B cell (primary cell): ENCODE measurements around the gene CDK2. TPM values are rescaled to one million over a fixed set of nuclear protein-coding genes. Genes with fewer than 3 reads are reported as not detected.

ENCODE experiments used
- ATAC-seq: fragments of 200-7000 bp; cut with Tn5 transposase; one replicate; pipeline ENCODE4 v1.10.0; 2021; ENCODE audit warnings: low read depth, mild to moderate bottlenecking, moderate number of reproducible peaks, moderate library complexity
- CTCF ChIA-PET: fragments of 350-600 bp; sonication (Branson Sonifier 250); formaldehyde crosslinking; loops from one replicate; lab custom pipeline; 2021; ENCODE audit warnings: antibody characterized with exemption, inconsistent platforms; lab: Charles Lee
- POLR2A ChIA-PET: fragments of 350-600 bp; sonication (Branson Sonifier 250); formaldehyde crosslinking; loops from one replicate; lab custom pipeline; 2021; ENCODE audit warnings: antibody characterized with exemption; lab: Charles Lee
- DNase-seq: peaks from one replicate; pipeline ENCODE4 v3.0.0; 2013
- H2AFZ ChIP-seq: 2 replicates; pipeline ENCODE4 v1.6.1; 2012; ENCODE audit warnings: mild to moderate bottlenecking, low read depth, low read length; ENCODE audit not compliant: insufficient read depth, poor library complexity, severe bottlenecking
- H3K27ac ChIP-seq, 2 donors: 1 replicate in 1 of 2; 2 replicates in 1 of 2; pipeline ENCODE4 v1.5.1; 2012 to 2013; ENCODE audit warnings: low read length in 2 of 2, mild to moderate bottlenecking in 2 of 2, moderate library complexity in 1 of 2
- H3K27me3 ChIP-seq, 4 experiments: fragments of 200-600 bp in 1 of 4; sonication (generic) in 1 of 4; replicated peaks in 1 of 4; 1 replicate in 2 of 4; 2 replicates in 2 of 4; pipeline versions ENCODE4 v1.6.1 to v1.7.0; 2013 to 2016; ENCODE audit warnings: low read length in 3 of 4, mild to moderate bottlenecking in 2 of 4, mixed read lengths in 1 of 4, moderate library complexity in 1 of 4; ENCODE audit not compliant: insufficient read depth in 4 of 4, control insufficient read depth in 3 of 4; ENCODE audit errors: control extremely low read depth in 1 of 4
- H3K36me3 ChIP-seq, 2 experiments: replicated peaks in 1 of 2; 1 replicate in 1 of 2; 2 replicates in 1 of 2; pipeline versions ENCODE4 v1.6.1 to v1.7.1; 2013; ENCODE audit warnings: low read length in 1 of 2; ENCODE audit not compliant: insufficient read depth in 2 of 2, control insufficient read depth in 1 of 2; ENCODE audit errors: control extremely low read depth in 1 of 2, extremely low read depth in 1 of 2
- H3K4me1 ChIP-seq, 2 donors: fragments of 200-600 bp in 1 of 2; sonication (generic) in 1 of 2; 1 replicate in 1 of 2; 2 replicates in 1 of 2; pipeline versions ENCODE4 v1.5.1 to v1.6.1; 2013 to 2017; ENCODE audit warnings: low read length in 2 of 2; ENCODE audit not compliant: control insufficient read depth in 2 of 2, insufficient read depth in 2 of 2
- H3K4me2 ChIP-seq: replicated peaks from 2 replicates; pipeline ENCODE3; 2012; ENCODE audit warnings: mild to moderate bottlenecking, low read depth, low read length; ENCODE audit not compliant: poor library complexity, severe bottlenecking
- H3K4me3 ChIP-seq, 5 experiments: fragments of 200-600 bp in 1 of 5; sonication (generic) in 1 of 5; 1 replicate in 3 of 5; 2 replicates in 2 of 5; pipeline versions ENCODE4 v1.5.1 to v1.7.0; 2011 to 2016; ENCODE audit warnings: low read length in 4 of 5, mild to moderate bottlenecking in 4 of 5, low read depth in 2 of 5, control low read depth in 1 of 5, moderate library complexity in 1 of 5; ENCODE audit not compliant: insufficient read depth in 1 of 5; ENCODE audit errors: control extremely low read depth in 1 of 5, extremely low read depth in 1 of 5
- H3K79me2 ChIP-seq: fragments of 200-600 bp; sonication (generic); one replicate; pipeline ENCODE4 v1.6.0; 2016; ENCODE audit warnings: low read length; ENCODE audit not compliant: control insufficient read depth, insufficient read depth
- H3K9ac ChIP-seq: fragments of 200-600 bp; sonication (generic); 2 replicates; pipeline ENCODE4 v1.6.1; 2017; ENCODE audit warnings: mild to moderate bottlenecking, low read length, moderate library complexity
- H3K9me3 ChIP-seq, 3 donors: one replicate each; pipeline versions ENCODE4 v1.6.1 to v1.7.1; 2013; ENCODE audit warnings: low read length in 2 of 3; ENCODE audit not compliant: control insufficient read depth in 2 of 3, insufficient read depth in 1 of 3; ENCODE audit errors: control extremely low read depth in 1 of 3
- H4K20me1 ChIP-seq: 2 replicates; pipeline ENCODE4 v1.6.0; 2012; ENCODE audit warnings: mild to moderate bottlenecking, low read length; ENCODE audit not compliant: insufficient read depth, control insufficient read depth, poor library complexity, severe bottlenecking
- H3K27ac Mint-ChIP-seq: one replicate; pipeline ENCODE4 v1.8.0; 2021; ENCODE audit warnings: mixed read lengths
- H3K27me3 Mint-ChIP-seq: one replicate; pipeline ENCODE4 v1.8.0; 2021; ENCODE audit warnings: mixed read lengths
- H3K4me1 Mint-ChIP-seq: one replicate; pipeline ENCODE4 v1.8.0; 2021; ENCODE audit warnings: mixed read lengths
- H3K4me3 Mint-ChIP-seq: one replicate; pipeline ENCODE4 v1.8.0; 2021; ENCODE audit warnings: mixed read lengths
- H3K9me3 Mint-ChIP-seq: one replicate; pipeline ENCODE4 v1.8.0; 2022; ENCODE audit warnings: mixed read lengths; ENCODE audit not compliant: insufficient read depth
- CTCF ChIP-seq: fragments of 200-600 bp; IDR thresholded peaks from one replicate; pipeline ENCODE4 v1.8.0; 2022; ENCODE audit warnings: antibody characterized with exemption, mild to moderate bottlenecking
- EZH2 ChIP-seq: IDR thresholded peaks from 2 replicates; pipeline ENCODE4 v1.6.1; 2012; ENCODE audit warnings: borderline replicate concordance, low read depth, mild to moderate bottlenecking, moderate library complexity, low read length; ENCODE audit not compliant: insufficient read depth, poor library complexity, severe bottlenecking
- WGBS: methylation state at CpG from one replicate; pipeline ENCODE4 v1.1.5; 2013; ENCODE audit warnings: missing lambda C conversion rate; ENCODE audit not compliant: insufficient coverage; 5-methylcytosine and 5-hydroxymethylcytosine counted together
- intact Hi-C: fragments of 100-400 bp; cut with micrococcal nuclease; formaldehyde crosslinking; loops from one replicate; pipeline ENCODE4 v1.10.0; 2022
- polyA plus RNA-seq: library from polyadenylated mRNA; depleted of rRNA; stranded (reverse); fragments of >200 nt; gene quantifications from 2 replicates; pipeline ENCODE4 v1.2.3, GENCODE V29; 2012
- total RNA-seq, 2 donors: library from RNA; stranded (reverse); fragments of 120-200 nt in 1 of 2; gene quantifications; 1 replicate in 1 of 2; 2 replicates in 1 of 2; pipeline versions ENCODE4 v1.2.3 to v1.2.4, GENCODE V29; 2013 to 2022

Gene CDK2
- total and polyA plus RNA-seq, 2 donors (not counting 1 experiment from before 2014, with no cell fraction given) = 10.8 to 32.8 TPM

GRCh38 chr12:55931317-55931779 is 35.3 kb upstream of the CDK2 start:
- no peaks in the 10 kb centered on the region for H3K27me3 Mint-ChIP-seq
- H3K4me1 ChIP-seq = peaks cover 47 to 62% of the 10 kb centered on the region in 2 donors
- H3K27ac ChIP-seq = peak overlapping the region; percentile 83 to 92
- H3K27me3 ChIP-seq = no peaks in the 10 kb centered on the region
- peak; percentile 35 for DNase-seq
- intact Hi-C loops = no loop called here
- H3K4me3 Mint-ChIP-seq = peak overlapping the region; percentile 94
- peak overlapping the region; percentile 88 for H3K4me2 ChIP-seq
- no peaks in the 10 kb centered on the region for H3K9me3 Mint-ChIP-seq
- peaks cover 67% of the 10 kb centered on the region for H3K4me1 Mint-ChIP-seq
- peak overlapping the region; percentile 73 for H2AFZ ChIP-seq
- peak overlapping the region; percentile 82 to 94 (median 87) for H3K4me3 ChIP-seq
- no peak for ATAC-seq
- H4K20me1 ChIP-seq = peaks cover 21% of the 10 kb centered on the region
- TF ChIP-seq EZH2 = no peak
- no peak for TF ChIP-seq CTCF
- peak overlapping the region; percentile 73 for H3K9ac ChIP-seq
- CTCF ChIA-PET = interaction anchor here (0.7 to 10.3 kb wide), 9 partner anchors 10 to 207 kb away, joined by 3 to 155 read pairs (median 3); partner anchors contain the start of genes DNAJC14, ORMDL2 and SARNP
- peaks cover 57% of the 10 kb centered on the region for H3K79me2 ChIP-seq
- peak overlapping the region; percentile 95 for H3K27ac Mint-ChIP-seq
- H3K36me3 ChIP-seq = peaks cover 0 to 25% of the 10 kb centered on the region in 2 experiments
- WGBS = under 1% methylated on average over 9 of the region's 10 CpGs
- H3K9me3 ChIP-seq = no peaks in the 10 kb centered on the region
- POLR2A ChIA-PET = interaction anchor here (0.6 to 1.9 kb wide), 6 partner anchors 76 to 1795 kb away, joined by 3 to 9 read pairs (median 7); partner anchors contain the start of gene DNAJC14
